ENCODE measurements around the gene IL6ST.

DNA sequence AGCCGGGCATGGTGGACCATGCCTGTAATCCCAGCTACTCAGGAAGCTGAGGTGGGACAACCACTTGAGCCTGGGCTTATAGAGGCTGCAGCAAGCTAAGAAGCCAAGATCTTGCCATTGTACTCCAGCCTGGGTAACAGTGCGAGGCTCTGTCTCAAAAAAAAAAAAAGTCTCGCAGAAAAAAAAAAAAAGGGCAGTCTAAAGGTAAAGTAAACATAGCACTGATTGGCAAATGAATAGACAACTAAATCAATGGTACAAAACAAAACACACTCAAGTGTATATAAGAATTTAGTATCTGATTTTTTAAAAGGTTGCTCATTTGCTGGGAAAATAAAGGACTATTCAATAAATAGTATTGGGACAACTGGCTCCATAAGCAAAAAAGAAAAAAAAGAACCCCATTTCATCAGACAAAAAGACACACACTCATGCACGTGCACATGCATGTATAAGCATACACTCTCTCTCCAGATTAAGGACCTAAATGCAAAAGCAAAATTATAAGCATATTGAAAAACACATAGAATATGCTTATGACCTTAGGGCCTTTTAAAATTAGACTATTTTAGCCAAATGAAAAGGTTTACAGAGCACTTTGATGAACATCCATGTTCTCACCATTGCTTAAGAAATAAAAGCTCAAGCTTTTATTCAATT, 5.7 kb downstream of the IL6ST start:
- no peak for TF ChIP-seq BHLHE40 (IDR thresholded peaks at IDR 0.05; ENCODE audit: borderline replicate concordance)
- no peak for TF ChIP-seq SUZ12 (IDR thresholded peaks at IDR 0.05)
- no peak for TF ChIP-seq NFRKB (IDR thresholded peaks at IDR 0.05)
- no peak for TF ChIP-seq FOXA1 (IDR thresholded peaks at IDR 0.05)
- no peak for TF ChIP-seq ELF4 (IDR thresholded peaks at IDR 0.05)
- TF ChIP-seq FOXM1 (IDR thresholded peaks at IDR 0.05; ENCODE audit: borderline replicate concordance) = no peak
